GM21528 (cell line): ENCODE measurements around the gene UVRAG.

Experiments
- ATAC-seq: cut with Tn5 transposase; IDR thresholded peaks from one replicate; pipeline ENCODE4 v1.9.1; 2021; ENCODE audit warnings: mild to moderate bottlenecking, moderate library complexity; ENCODE audit not compliant: unreplicated experiment, low FRiP score

Gene UVRAG

DNA sequence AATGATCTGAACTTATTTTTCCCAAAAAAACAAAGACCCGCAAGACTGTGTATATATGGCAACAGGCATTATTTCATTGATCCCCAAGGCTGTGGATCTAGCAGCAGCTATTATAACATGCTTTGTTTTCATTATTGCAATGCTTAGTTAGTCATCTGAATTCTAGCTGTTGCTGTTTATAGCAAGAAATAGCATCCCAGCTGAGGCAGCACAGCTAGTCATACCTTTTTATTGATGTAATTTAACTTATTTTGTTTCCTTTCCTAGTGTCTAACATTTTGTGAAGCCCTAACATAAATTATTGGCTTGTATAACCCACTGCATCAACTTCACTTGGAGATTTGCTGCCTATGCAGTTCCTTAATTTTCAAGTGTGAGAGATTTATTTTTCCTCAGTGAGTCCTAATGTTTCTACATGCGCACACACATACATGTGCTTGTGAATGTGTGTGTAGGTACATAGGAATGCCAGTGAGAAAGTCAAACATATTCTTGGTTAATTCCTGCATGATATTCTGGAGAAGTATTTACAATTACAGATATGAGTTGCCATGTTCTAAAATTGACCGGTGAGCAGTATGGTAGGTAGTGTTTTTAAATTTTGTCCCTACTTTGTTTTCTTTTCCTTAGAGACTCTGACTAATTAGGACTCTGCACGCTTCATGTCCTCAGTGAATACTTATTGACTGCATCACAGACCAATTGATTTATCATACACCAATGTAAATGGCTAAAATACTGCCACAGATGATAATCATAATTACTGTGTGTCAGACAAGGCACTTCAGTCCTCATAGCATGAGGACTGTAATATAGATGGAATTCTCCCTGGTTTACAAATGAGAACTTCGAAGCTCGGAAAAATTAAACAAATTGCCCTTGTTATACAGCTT lies 272.0 kb downstream of the UVRAG start:
- ATAC-seq = no peak

DNA sequence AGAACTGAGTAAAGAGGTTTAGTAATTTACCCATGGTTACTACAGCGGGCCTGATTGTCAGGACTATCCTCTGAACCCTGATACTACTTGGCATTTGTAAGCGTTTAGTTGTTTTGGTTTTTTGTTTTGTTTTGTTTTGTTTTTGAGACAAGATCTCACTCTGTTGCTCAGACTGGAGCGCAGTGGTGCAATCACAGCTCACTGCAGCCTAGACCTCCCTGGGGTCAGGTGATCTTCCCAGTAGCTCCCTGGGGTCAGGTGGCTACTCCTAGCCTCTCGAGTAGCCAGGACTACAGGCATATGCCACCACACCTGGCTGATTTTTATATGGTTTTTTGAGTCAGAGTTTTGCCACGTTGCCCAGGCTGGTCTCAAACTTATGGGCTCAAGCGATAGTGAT lies 272.7 kb downstream of the UVRAG start:
- ATAC-seq = no peak

DNA sequence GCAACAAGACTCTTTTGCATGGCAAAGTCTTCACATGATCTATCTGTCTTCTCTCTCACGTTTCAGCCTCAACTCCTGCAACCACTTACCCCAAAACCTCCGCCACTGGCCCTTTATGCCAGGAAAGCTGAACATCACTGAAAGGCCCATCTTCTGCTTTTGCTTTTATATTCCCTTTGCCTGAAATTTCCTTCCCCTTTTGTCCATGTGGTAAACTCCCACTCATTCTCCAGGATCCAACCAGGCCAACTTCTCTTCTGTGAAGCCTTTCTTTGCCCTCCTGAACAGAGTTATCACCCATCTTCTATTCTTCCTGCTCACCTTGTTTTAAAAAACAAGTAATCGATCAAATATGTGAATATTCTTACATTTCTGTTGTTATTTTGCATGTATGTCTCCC lies 273.5 kb downstream of the UVRAG start:
- ATAC-seq = no peak

DNA sequence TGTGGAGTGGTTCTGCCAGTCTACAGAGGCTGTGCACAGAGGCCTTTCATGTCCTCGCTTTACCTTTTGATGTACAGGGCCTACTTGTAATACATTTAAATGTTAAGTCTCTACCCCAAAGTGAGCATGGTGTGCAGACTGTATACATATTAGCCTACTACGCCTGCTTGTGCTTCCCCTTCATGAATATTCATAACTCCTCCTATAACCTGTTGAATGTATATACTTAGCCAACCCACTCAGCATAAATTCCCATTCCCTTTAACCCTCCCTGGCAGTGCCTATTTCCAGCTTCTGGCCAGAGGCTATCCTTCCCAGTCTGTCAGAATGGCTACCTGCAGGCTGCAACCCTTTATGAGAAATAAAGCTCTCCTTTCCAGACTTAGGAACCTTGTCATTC lies 275.2 kb downstream of the UVRAG start:
- ATAC-seq = no peak

DNA sequence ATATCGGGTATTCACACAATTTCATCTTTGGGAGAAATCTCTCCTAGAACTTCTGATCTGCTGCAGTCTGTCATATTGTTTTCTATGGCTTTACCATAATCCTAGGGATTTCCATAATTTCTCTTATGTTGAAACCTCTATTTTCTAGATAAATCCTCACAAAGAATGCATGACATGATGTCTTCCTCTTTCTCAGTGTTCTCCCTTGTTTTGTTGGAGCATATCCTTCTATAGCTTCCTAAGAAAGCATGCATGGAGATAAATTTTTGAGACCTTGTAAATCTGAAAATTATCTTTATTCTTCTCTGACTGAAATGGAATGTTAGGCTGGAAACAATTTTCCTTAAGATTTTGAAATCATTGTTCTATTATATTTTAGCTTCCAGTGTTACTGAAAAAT lies 275.8 kb downstream of the UVRAG start:
- no peak for ATAC-seq

GRCh38 chr11:76094740-76095139 lies 279.7 kb downstream of the UVRAG start:
- no peak for ATAC-seq

DNA sequence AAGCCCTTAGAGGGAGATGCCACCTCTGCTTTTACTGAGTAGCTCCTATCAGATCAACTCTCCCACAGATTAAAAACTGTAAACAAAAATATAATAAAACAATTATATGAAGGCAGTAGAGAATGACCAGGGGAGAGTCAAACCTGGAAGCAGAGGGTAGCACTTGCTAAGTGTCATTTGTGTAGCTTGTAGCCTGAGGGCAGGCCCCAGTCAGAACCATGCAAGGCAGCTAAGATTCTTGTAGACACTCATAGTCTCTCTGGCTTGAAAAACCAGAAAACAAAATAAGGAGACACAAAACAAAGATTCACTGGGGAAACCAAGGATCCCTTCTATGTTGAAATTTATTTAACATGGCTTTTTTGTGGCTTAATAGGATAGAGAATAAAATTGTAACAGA lies 280.9 kb downstream of the UVRAG start:
- no peak for ATAC-seq

GRCh38 chr11:76096552-76096951 lies 281.5 kb downstream of the UVRAG start:
- ATAC-seq = no peak

GRCh38 chr11:76102802-76103201 lies 287.8 kb downstream of the UVRAG start:
- no peak for ATAC-seq

GRCh38 chr11:76103460-76103859 lies 288.4 kb downstream of the UVRAG start:
- ATAC-seq = no peak

GRCh38 chr11:76104285-76104684 lies 289.3 kb downstream of the UVRAG start:
- ATAC-seq = no peak

DNA sequence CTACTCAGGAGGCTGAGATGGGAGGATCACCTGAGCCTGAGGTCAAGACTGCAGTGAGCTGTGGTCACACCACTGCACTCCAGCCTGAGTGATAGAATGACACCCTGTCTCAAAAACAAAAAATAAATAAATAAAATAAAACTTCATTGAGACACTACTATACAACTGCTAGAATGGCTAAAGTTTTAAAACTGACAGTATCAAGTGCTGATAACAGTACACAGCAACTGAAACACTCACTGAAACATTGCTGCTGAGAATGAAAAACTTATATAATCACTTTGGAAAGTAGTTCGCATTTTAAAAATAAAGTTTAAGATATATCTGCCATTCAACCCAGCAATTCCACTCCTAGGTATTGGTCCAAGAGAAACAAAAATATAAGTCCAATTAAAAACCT lies 290.6 kb downstream of the UVRAG start:
- no peak for ATAC-seq

- ATAC-seq = no peak
Observed at GRCh38 chr11:76107971-76108370, 293.0 kb downstream of the UVRAG start.

DNA sequence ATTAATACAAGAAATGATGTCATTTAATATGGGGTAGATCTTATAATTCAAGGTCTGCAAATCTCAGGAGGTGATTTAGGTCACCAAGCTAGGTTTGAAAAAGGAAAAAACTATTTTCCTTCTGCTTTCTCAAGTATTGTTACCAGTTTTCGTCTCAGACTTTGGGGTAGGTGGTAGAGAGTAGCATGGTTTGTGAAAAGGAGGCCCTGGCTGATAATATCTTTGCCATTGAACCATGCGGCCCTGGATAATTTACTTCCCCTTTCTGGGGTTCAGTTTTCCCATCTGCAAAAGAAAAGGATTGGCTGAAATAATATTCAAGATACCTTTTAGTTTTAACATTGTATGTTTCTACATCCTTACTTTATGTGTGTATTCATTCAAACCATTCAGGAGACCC lies 299.2 kb downstream of the UVRAG start:
- ATAC-seq = no peak

DNA sequence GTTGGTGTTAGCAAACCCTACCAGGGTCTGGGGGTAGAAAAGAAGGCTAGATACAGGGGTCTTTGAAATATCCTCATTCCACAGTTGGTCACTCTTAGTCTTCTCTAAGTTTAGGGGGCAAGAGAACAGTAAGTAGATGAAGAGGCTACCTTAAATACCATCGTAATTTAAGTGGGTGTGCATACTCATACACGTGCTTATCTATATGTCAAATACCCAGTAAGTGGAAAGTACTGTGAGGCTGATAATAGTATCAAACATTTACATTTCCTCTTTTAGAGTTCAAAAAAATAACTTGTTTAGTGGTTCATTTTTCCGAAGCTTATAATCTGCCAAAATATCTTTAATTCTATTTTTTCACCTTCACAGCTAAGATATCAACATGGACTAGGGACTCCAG lies 300.5 kb downstream of the UVRAG start:
- no peak for ATAC-seq

DNA sequence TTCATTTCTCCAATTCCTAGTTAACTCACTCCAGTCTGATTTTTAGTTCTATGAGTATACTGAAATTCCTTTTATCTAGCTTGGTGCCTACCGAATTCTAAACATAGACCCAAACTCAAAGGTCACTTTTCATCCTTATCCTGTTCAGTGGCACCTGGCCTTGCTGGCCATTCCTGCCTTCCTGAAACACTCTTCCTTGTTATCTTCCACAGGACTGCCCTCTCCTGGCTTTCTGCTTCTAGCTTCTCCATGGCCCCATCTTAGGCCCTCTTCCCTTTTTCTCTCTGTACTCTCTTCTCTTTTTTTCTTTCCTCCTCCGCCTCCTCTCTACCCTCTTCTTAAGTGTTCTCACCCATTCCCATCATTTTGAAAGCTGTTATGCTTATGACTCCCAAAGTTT lies 304.0 kb downstream of the UVRAG start:
- no peak for ATAC-seq

GRCh38 chr11:76119779-76120178 lies 304.8 kb downstream of the UVRAG start:
- no peak for ATAC-seq

DNA sequence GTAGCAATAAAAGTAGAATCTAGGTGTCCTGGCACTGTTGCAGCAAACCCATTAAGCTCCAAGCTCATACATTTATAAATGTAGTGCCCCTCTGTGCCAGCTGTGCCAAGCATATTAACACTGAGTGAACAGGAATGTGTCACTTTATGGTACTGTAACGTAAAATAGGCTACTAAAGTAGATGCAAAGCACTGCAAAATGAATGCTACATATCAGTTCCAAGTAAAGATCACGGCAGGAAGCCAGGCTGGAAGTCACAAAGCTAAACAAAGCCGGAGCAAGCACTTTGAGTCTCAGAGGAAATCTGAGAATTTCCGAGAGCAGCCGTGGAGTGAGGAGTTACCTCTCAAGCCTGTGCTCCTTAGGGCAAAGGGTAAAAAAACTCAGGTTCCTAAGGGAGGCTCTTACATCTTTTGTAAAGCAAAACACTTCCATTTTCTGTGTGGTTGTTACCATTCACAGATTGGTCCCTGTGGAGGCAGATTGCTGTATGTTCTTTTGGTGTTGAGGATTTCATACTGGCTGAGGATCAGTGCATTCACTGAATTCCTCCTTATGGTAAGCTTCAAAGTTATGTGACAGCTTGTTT lies 305.6 kb downstream of the UVRAG start:
- ATAC-seq = no peak

DNA sequence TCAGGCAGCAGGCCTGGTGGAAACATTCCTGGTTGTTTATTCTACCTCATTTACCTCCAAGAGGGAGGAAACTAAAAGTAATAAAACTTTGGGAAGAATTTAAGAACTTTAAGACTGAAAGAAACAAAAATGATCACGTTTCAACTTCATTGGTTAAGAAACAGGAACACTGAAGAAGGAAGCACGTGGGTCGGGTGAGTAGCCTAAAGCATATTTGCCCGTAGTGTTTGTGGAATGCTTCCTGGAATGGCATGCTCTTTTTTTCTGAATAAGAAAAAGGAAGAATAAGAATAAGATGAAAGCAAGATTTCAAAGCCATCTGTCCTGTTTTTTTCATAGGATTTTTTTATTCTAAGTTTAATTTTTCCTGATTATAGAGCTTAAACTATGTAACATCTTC lies 308.2 kb downstream of the UVRAG start:
- no peak for ATAC-seq

DNA sequence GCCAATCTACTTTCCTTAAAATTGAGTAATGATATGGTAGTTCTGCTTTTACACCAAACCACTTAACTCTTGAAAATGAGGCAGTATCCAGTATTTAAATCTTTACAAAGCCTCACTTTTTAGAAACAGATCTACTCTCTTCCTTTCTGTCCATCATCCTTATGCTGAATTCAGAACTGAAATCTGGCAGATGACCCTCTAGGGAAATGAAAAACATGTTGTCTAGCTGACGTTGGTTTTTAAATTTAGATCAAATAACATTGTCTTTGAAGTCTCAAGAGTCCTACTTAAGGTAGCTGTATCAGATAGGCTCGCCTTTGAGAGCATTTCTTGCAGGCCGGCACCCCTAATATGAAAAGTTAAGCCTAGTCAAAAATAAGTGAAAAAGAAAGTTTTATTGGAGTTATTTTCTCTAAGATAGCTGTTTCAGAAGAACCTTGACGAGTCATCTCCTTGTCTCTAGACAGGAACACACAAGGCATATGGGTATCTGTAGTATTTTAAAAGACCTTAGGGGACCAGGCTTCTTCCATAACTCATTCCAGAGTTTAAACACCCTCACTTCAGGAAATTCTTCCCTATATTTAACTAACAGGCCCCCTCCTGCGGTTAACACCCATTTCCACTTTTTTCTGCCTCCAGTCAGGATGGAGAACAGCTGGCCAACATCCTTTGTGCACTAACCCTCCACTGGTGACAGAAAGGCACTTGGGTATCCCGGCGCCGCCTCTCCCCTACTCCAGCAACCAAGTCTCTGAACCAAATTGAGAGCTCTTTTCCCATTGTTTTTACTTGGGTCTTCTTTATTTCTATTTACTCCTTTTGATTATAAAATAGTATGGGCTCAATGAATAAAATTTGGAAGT lies 310.1 kb downstream of the UVRAG start:
- no peak for ATAC-seq

DNA sequence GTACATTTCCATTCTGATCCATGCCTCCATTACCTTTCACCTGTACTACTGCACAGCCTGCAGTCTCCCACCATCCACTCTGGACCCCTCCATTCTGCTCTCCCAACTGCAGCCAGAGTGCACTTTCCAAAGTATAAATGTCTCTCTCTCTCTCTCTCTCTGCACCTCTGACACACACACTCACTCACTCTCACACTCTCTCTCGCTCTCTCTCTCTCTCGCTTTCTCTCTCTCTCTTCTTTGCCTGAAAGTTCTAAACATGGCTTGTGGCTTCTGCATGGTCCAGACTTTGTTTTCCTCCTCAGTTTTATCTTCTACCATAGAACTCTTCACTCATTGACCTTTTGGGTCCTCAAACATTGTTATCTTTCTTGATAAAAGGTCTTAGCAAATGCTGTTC lies 314.7 kb downstream of the UVRAG start:
- no peak for ATAC-seq
